ENCODE measurements around the gene AGAP9.
"Not testable (repeated sequence)": the region's sequence is repeated elsewhere in the genome, so short reads cannot be mapped to it uniquely, and the experiment has no call there.

AGAP9 gene

DNA sequence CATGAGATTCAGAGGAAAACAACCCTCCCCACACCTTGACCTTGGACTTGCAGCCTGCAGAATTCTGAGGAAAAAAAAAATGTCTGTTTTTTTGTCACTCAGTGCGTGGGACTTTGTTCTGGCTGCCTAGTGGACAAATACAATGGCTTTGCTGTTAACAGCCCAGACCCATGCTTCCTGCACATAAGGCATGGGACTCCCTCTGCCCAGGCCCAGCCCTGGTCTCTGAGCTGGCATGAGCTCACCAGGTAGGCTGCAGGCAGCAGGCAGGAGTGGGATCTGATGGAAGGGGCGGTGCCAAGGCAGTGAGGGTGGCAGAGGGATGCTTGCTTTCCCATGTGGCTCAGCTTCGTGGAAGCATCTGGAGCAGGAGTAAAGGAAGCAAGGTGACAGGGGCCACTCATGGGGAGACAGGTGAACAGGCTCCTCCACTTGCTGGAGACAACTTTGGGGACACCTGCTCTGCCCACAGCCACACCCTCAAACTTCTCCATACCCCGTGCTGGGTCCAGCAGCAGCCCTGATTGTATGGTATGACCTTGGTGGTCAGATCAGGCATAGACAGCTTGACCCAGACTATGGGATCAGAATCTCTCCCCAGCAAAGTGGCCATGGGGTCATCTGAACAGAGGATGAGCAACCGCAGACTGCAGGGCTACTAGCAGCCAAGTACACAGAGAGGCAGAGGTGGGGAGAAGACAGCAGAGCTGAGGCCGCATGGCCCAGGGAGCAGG lies 66.5 kb downstream of the AGAP9 start:
- DNase-seq = no peak

GRCh38 chr10:47456079-47456785 lies 67.2 kb downstream of the AGAP9 start:
- DNase-seq = no peak

DNA sequence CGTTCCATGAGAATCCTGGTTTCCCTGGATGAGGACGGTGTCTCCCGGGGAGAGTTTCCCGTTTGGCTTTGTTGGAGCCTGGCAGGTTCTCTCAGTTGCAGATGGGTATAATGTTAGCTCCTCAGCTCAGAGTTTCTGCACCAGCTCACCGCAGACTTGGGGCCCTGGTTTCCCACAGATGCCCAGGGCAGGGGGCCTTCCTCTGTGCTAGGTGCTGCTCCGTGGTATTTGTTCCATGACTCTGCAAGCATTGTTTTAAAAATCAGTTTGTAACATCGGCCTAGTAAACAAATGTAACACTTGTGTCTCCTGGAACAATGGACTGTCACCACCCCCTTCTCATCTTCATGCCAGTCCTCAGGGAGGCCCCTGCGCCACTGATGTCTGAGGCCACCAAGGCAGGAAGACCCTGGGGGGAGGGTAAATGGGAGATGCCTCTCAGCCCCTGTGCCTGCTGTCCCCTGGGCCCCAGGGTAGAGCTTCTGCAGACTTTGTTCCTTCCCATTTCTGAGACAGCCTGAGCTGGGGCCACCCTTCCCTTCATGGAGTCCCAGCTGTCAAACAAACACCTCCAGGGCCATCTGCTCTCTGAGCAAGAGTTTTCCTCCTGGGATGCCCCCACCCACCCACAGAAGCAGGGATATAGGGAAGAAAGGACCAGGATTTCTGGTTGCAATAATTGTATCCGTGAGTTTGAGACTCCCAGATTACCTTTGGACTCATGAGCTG lies 67.9 kb downstream of the AGAP9 start:
- not testable (repeated sequence) for DNase-seq

DNA sequence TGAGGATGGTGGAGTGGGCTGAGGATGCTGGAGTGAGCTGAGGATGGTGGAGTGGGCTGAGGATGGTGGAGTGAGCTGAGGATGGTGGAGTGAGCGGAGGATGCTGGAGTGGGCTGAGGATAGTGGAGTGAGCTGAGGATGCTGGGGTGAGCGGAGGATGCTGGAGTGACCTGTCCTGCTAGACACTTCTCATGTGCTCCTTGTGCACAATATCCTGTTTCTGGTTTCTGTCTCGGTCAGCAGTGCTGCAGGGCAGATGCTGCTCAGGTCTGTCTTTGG lies 68.7 kb downstream of the AGAP9 start:
- DNase-seq = no peak

DNA sequence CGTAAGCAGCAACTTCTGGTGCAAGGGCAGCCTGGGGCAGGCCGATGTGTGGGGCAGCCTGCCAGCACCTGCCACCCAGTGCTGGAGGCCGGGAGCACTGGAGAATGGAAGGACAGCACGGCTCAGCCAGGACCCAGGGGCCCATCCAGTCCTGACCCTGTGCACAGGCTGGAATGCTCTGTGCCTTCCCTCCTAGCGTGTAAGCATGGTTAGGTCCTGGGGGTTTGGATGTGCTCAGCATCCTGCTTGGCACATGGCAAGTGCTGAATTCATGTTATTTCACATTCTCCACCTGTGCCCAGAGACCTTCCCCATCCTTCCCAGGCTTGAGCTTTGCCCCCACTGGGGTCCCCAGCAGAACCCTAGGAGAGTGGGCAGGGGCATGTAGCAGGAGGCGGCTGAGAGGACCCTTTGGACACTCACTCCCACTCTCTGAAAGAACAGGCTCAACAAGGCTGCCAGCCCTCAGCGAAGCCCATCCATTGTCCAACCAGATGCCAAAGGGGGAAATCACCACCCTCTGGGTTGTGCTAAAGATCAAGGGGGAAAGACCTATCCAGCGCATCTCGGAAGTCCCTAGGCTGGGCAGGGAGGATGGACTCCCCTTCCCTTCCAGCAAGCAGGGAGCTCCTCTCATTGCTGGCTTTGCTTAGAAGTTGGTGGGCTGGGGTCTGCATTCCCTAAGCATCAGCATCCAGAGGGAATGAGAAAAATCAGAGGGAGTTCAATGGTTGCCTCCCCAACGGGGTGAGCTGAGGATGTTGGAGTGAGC lies 69.2 kb downstream of the AGAP9 start:
- no peak for DNase-seq

DNA sequence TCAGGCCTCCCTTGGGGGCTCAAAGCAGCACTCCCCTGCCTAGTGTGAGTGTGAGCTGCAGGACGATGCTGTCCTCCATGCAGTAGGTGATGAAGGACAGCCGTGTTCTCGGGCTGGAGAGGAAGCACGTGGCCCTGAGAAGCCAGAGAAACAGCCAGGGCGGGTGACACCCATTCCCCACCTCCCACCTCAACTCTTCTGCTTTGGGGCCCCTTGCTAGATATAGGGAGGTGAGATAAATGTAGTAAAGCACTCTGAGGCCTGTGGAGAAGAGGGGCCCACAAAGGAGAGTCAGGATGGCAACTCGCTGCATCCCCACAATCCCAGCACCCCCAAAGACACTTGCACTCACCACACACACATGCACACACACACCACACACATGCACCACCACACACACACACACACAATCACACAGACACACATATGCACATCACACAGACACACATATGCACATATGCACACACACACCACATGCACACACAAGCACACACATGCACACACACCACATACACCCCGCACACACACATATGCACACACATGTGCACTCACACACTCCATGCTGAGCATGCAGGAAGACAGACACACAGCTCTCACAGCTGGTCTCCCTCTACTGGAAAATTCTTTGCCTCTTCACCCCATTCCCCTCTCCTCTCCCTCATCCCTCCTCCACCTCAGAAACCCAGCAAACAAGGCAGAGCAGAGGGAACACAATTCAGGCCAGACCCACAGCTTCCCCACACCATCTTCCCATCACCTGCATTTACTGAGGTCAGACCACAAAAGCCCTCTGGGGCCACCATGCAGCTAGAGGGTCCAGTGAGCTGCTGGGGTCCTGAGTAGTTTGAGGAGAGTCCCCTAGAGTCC lies 70.1 kb downstream of the AGAP9 start:
- DNase-seq = no peak

DNA sequence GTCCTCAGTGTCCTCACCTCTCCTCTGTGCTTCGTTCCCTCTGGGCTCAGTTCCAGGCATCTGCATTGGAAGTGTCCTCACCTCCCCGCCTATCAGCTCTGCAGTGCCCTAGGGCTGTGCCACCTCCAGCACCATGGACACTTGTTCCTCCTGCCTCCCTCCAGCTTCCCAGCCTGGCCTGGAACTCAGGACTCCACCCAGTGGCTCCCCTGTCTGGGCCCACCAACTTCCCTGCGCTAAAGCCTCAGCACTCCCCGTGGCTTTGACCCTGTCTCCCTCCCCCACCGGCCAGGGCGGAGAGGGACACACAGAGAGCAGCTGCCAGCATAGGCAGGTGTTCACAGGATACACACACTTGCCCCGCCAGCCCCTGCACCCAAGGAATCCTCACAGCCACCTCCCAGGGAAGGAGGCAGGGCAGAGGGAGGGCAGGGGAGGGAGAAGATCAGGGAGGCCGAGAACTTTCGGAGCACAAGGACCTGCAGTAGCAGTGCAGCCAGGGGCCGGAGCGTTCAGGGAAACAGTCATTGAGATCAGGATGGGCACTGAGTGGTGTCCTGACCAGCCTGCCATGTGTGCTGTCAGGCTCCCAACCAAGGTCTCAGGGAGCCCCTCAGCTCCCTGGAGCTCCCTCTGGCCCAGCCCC lies 70.8 kb downstream of the AGAP9 start:
- no peak for DNase-seq

DNA sequence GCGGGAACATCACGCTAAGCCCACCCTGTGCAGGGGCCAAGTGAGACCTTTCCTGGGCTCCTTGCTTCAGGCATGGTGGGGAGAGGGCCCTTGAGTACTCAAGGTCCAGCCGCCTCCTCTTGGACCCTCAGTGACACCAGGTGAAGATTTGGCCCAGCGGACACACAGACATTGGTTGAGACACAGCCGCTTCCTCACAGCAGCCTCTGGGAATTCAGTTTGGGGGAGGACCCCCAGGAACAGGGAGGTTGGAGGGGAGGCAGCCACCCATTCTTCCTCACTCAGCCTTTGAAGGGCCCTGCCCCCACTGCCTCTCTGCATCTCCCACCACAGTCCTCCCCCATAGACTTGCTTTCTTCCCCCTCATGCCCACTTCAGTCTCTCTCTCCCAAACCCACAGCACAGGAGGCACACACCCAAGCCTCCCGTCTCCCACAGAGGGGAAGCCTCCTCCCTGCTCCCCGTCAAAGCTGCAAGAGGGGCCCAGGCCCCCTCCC lies 71.4 kb downstream of the AGAP9 start:
- no peak for DNase-seq

Measured in inflammatory macrophage (primary cell).